ENCODE data around the gene NR0B2. TPM values are rescaled to one million over a fixed set of nuclear protein-coding genes. Genes with fewer than 3 reads are reported as not detected.
"Not testable (repeated sequence)": the region's sequence is repeated elsewhere in the genome, so short reads cannot be mapped to it uniquely, and the experiment has no call there.

The NR0B2 gene
- polyA plus RNA-seq, 3 donors from 2014 or later: not detected

DNA sequence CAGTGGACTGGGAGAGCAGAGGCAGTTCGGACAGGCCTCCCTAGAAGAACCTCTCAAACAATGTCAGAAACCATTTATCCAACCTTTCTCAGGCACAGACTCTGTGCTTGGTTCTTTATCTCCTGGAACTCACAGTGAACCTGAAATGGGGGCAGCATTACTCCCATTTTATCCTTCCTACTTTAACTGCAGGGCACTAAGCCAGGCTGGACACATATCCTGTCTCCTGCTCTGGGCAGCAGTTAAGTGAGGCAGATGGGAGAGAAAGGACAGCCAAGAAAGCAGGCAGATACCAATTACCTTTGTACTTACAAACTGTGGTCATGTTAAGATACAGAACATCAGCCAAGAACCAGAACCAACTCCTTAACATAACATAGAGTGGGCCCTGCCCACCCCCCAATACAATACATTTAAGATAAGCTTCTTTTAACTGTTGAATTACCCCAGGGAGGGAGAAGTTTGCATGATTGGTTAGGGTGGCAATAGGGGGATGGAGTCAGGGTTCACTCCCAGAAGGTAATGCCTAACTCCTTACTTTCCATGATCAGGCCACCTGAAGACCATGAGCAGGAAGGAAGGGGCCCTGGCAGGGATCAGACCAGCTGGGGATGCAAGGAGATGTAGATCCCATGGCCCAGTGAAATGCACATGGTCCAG lies 35.6 kb upstream of the NR0B2 start:
- Mint-ChIP-seq H3K27me3 (ENCODE audit: low read depth in 3 of 3) (peaks cover 0 to 11% (median 2%) of the 10 kb centered on the region in 3 donors), H3K36me3 (peaks cover 0 to 13% (median 10%) of the 10 kb centered on the region in 3 donors), H3K9me3 (no peaks in the 10 kb centered on the region), H3K4me3 (no peak overlapping the region), H3K4me1 (no peaks in the 10 kb centered on the region), H3K27ac (no peak overlapping the region)
- no peak for DNase-seq

GRCh38 chr1:26948725-26949057 lies 34.9 kb upstream of the NR0B2 start:
- H3K27me3 Mint-ChIP-seq (ENCODE audit: low read depth in 3 of 3); DNase-seq; H3K9me3 Mint-ChIP-seq; H3K4me3 Mint-ChIP-seq; H3K27ac Mint-ChIP-seq; H3K4me1 Mint-ChIP-seq: not testable (repeated sequence)
- peaks cover 0 to 10% (median 10%) of the 10 kb centered on the region in 3 donors for H3K36me3 Mint-ChIP-seq

GRCh38 chr1:26946270-26946669 lies 32.5 kb upstream of the NR0B2 start:
- no peak for DNase-seq
- Mint-ChIP-seq H3K27me3 (ENCODE audit: low read depth in 3 of 3) (peaks cover 0 to 2% (median 0%) of the 10 kb centered on the region in 3 donors), H3K36me3 (peaks cover 7 to 26% (median 10%) of the 10 kb centered on the region in 3 donors), H3K9me3 (no peaks in the 10 kb centered on the region), H3K27ac (no peak overlapping the region), H3K4me3 (no peak overlapping the region), H3K4me1 (no peaks in the 10 kb centered on the region)

GRCh38 chr1:26945728-26946127 lies 32.0 kb upstream of the NR0B2 start:
- no peak for DNase-seq
- H3K4me1 Mint-ChIP-seq: no peaks in the 10 kb centered on the region
- H3K4me3 Mint-ChIP-seq: no peak overlapping the region
- H3K27ac Mint-ChIP-seq: no peak overlapping the region
- no peaks in the 10 kb centered on the region for H3K9me3 Mint-ChIP-seq
- H3K27me3 Mint-ChIP-seq (ENCODE audit: low read depth in 3 of 3): peaks cover 0 to 2% (median 0%) of the 10 kb centered on the region in 3 donors
- peaks cover 7 to 26% (median 10%) of the 10 kb centered on the region in 3 donors for H3K36me3 Mint-ChIP-seq

DNA sequence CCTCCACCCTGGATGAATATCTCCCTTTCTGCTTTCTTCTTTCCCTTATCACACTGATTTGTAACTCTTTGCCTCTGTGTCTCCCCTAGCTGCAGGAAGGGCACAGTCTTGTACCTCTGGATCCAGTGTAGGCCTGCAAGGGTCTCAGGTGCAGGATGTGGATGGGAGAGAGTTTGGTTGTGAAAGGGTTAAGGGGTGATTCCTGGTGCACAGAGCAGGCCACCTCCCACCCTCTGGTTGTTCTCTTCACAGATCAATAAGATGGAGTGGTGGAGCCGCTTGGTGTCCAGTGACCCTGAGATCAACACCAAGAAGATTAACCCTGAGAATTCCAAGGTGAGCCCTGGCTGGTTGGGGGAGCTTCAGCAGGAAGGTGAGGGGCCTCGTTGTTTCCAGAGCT lies 31.4 kb upstream of the NR0B2 start:
- Mint-ChIP-seq H3K27ac (no peak overlapping the region), H3K4me1 (no peaks in the 10 kb centered on the region), H3K27me3 (ENCODE audit: low read depth in 3 of 3) (peaks cover 0 to 2% (median 0%) of the 10 kb centered on the region in 3 donors)

GRCh38 chr1:26942656-26943055 lies 28.9 kb upstream of the NR0B2 start:
- Mint-ChIP-seq H3K9me3 (no peaks in the 10 kb centered on the region), H3K4me1 (peaks cover 5 to 7% of the 10 kb centered on the region in 2 donors), H3K27ac (peak overlapping the region in 1 of 6 donors; percentile 54), H3K27me3 (ENCODE audit: low read depth in 3 of 3) (peaks cover 0 to 2% (median 0%) of the 10 kb centered on the region in 3 donors), H3K4me3 (no peak overlapping the region), H3K36me3 (peaks cover 7 to 26% (median 10%) of the 10 kb centered on the region in 3 donors)
- DNase-seq: no peak

More for the DNA sequence above, 31.4 kb upstream of the NR0B2 start:
- DNase-seq: no peak
- H3K4me3 Mint-ChIP-seq: no peak overlapping the region
- no peaks in the 10 kb centered on the region for H3K9me3 Mint-ChIP-seq
- peaks cover 7 to 26% (median 10%) of the 10 kb centered on the region in 3 donors for H3K36me3 Mint-ChIP-seq

DNA sequence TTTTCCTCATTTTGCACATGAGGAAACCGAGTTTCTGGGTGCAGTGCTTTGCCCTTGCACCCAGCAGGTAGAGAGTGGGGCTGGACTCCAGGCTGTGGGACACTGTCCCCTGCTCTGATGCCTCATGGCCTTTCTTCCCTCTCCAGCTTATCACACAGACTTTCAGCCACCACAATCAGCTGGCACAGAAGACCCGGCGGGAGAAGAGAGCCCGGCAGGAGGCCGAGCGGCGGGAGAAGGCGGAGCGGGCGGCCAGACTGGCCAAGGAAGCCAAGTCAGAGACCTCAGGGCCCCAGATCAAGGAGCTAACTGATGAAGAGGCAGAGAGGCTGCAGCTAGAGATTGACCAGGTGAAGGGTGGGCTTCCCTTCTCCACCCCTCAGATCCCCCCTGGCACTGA lies 27.5 kb upstream of the NR0B2 start:
- H3K27ac Mint-ChIP-seq: no peak overlapping the region
- peaks cover 0 to 2% (median 0%) of the 10 kb centered on the region in 3 donors for H3K27me3 Mint-ChIP-seq (ENCODE audit: low read depth in 3 of 3)
- no peak overlapping the region for H3K4me3 Mint-ChIP-seq
- DNase-seq: no peak
- peaks cover 5 to 7% of the 10 kb centered on the region in 2 donors for H3K4me1 Mint-ChIP-seq
- H3K9me3 Mint-ChIP-seq: no peaks in the 10 kb centered on the region
- H3K36me3 Mint-ChIP-seq: peaks cover 7 to 29% (median 10%) of the 10 kb centered on the region in 3 donors

GRCh38 chr1:26938659-26939025 lies 24.9 kb upstream of the NR0B2 start:
- Mint-ChIP-seq H3K36me3 (peaks cover 0 to 22% (median 14%) of the 10 kb centered on the region in 3 donors), H3K9me3 (no peaks in the 10 kb centered on the region), H3K27me3 (ENCODE audit: low read depth in 3 of 3) (no peaks in the 10 kb centered on the region), H3K4me3 (no peak overlapping the region), H3K27ac (peak overlapping the region in 1 of 6 donors; percentile 55), H3K4me1 (peaks cover 5 to 7% of the 10 kb centered on the region in 2 donors)
- no peak for DNase-seq

DNA sequence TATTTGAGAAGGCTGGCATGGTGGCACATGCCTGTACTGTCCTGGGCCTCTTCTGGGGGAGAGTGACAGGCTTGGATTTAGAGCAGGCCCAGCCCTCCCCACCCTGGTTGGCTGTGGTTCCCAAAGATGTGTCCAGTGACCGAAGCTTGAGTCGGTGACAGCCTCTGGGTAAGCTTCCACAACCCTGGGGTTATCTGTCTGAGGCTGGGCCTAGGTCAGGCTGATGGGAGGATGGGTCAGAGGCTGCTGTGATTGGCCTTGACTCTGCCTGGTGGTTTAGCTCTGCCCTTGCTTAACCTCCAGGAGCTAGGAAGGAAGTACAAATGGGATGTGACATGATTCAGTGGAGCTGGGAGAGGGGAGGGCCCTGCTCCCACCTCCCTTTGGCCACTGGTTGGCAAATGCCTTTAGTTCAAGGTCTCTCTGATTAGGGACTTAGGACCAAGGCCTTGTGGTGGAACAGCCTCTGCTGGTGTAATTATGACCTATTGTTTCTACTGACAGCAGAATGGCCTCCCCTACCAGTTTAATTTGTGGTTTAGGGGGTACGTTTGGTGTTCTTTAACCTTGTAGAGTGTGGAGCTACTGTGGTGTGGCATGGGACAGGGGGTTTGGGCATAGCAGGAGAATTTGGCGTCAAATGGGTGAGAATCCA lies 24.4 kb upstream of the NR0B2 start:
- no peak for DNase-seq
- Mint-ChIP-seq H3K27ac (peak overlapping the region in 1 of 6 donors; percentile 55), H3K4me3 (no peak overlapping the region), H3K9me3 (no peaks in the 10 kb centered on the region), H3K4me1 (peaks cover 5 to 9% of the 10 kb centered on the region in 2 donors), H3K27me3 (ENCODE audit: low read depth in 3 of 3) (no peaks in the 10 kb centered on the region), H3K36me3 (peaks cover 0 to 19% (median 14%) of the 10 kb centered on the region in 3 donors)

DNA sequence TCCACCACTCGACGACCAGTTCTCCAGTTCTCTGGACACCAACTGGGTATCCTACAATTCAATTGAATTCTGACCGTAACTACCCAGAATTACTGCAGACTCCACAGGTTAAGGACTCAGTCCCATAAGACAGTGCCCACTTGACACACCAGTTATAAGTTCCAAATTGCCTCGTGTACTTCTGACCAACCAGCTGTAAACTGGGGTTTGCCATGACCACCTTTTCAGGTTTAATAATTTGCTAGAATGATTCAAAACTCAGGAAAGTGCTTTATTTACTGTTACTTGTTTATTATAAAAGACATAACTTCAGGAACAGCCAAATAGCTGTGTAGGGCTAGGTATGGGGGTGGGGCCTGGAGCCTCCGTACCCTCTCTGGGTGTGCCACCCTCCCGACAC lies 23.0 kb upstream of the NR0B2 start:
- Mint-ChIP-seq H3K36me3 (peaks cover 4 to 13% (median 7%) of the 10 kb centered on the region in 3 donors), H3K4me1 (peaks cover 5 to 18% of the 10 kb centered on the region in 2 donors), H3K27me3 (ENCODE audit: low read depth in 3 of 3) (no peaks in the 10 kb centered on the region), H3K9me3 (no peaks in the 10 kb centered on the region), H3K4me3 (no peak overlapping the region), H3K27ac (no peak overlapping the region)
- no peak for DNase-seq

DNA sequence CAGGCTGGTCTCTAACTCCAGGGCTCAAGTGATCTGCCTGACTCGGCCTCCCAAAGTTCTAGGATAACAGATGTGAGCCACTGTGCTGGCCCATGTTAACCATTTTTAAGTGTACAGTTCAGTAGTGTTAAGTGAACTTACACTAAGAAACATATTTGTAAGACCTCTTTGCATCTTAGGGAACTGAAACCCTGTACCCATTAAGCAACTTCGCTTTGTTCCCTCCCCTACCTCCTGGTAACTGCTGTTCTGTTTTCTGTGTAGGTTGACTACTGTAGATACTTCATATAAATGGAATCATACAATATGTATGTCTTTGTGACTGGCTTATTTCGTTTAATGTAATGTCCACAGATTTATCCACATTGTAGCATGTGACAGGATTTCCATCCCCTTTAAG lies 18.8 kb upstream of the NR0B2 start:
- no peak for DNase-seq
- H3K27me3 Mint-ChIP-seq (ENCODE audit: low read depth in 3 of 3): no peaks in the 10 kb centered on the region
- H3K27ac Mint-ChIP-seq: no peak overlapping the region
- no peaks in the 10 kb centered on the region for H3K9me3 Mint-ChIP-seq
- H3K4me3 Mint-ChIP-seq: no peak overlapping the region
- peaks cover 4 to 17% (median 11%) of the 10 kb centered on the region in 3 donors for H3K36me3 Mint-ChIP-seq
- peaks cover 0 to 10% of the 10 kb centered on the region in 2 donors for H3K4me1 Mint-ChIP-seq

DNA sequence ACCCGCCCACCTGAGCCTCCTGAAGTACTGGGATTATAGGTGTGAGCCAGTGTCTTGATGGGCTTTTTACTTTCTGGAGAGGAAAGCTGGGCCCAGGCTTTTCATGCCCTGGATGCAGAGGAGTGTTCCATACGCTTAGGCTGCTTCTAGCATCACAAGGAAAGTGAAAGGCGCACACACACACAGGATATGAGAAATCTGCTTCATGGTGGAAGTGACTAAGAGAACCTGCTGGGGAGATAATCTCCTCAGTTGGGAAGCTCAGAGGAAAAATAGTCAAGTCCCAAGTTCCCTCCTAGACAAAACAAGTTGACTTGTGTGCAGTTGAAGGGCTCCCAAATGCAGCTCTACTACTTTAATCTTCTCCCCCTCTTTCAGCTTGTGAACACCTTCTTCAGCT lies 9.9 kb upstream of the NR0B2 start:
- peak overlapping the region in 2 of 6 donors; percentile 32 to 98 for H3K27ac Mint-ChIP-seq
- peaks cover 0 to 12% (median 6%) of the 10 kb centered on the region in 3 donors for H3K36me3 Mint-ChIP-seq
- no peaks in the 10 kb centered on the region for H3K9me3 Mint-ChIP-seq
- peaks cover 3 to 7% (median 5%) of the 10 kb centered on the region in 3 donors for H3K27me3 Mint-ChIP-seq (ENCODE audit: low read depth in 3 of 3)
- no peak for DNase-seq
- peaks cover 35 to 40% of the 10 kb centered on the region in 2 donors for H3K4me1 Mint-ChIP-seq
- peak overlapping the region in 2 of 5 donors; percentile 91 to 94 for H3K4me3 Mint-ChIP-seq

GRCh38 chr1:26922901-26923300 lies 9.1 kb upstream of the NR0B2 start:
- Mint-ChIP-seq H3K9me3 (no peaks in the 10 kb centered on the region), H3K4me3 (peak overlapping the region; percentile 91 to 97 (median 95)), H3K36me3 (peaks cover 0 to 10% (median 4%) of the 10 kb centered on the region in 3 donors), H3K4me1 (peaks cover 35 to 40% of the 10 kb centered on the region in 2 donors), H3K27me3 (ENCODE audit: low read depth in 3 of 3) (peaks cover 3 to 7% (median 5%) of the 10 kb centered on the region in 3 donors), H3K27ac (peak overlapping the region; percentile 91 to 98 (median 96))
- DNase-seq: no peak

GRCh38 chr1:26922431-26922729 lies 8.6 kb upstream of the NR0B2 start:
- H3K36me3 Mint-ChIP-seq: peaks cover 0 to 10% (median 4%) of the 10 kb centered on the region in 3 donors
- peaks cover 35 to 40% of the 10 kb centered on the region in 2 donors for H3K4me1 Mint-ChIP-seq

More at GRCh38 chr1:26922431-26922729, 8.6 kb upstream of the NR0B2 start:
- H3K27me3 Mint-ChIP-seq (ENCODE audit: low read depth in 3 of 3): peaks cover 3 to 7% (median 5%) of the 10 kb centered on the region in 3 donors
- DNase-seq: no peak
- H3K9me3 Mint-ChIP-seq: no peaks in the 10 kb centered on the region
- H3K27ac Mint-ChIP-seq: peak overlapping the region; percentile 91 to 98 (median 96)
- H3K4me3 Mint-ChIP-seq: peak overlapping the region; percentile 91 to 97 (median 95)
